Upper lobe of left lung (tissue), 4 donors: ENCODE measurements around the gene ATXN7L1.

ENCODE experiments used
- CTCF ChIP-seq, 6 experiments: fragments of 450-650 bp in 4 of 6; fragments of 200-600 bp in 2 of 6; sonication (generic) in 2 of 6; IDR thresholded peaks; one replicate each; pipeline ENCODE4 v1.5.1; 2016 to 2019; ENCODE audit warnings: antibody characterized with exemption in 6 of 6
- EP300 ChIP-seq, 4 donors: sonication (generic); formaldehyde crosslinking; IDR thresholded peaks; one replicate each; pipeline ENCODE4 v1.5.1; 2017; ENCODE audit warnings: antibody characterized with exemption in 4 of 4, control low read depth in 2 of 4
- POLR2A ChIP-seq, 4 donors: fragments of 450-650 bp; IDR thresholded peaks; one replicate each; pipeline ENCODE4 v1.5.1; 2016 to 2017; ENCODE audit warnings: antibody characterized with exemption in 4 of 4, mild to moderate bottlenecking in 2 of 4
- POLR2AphosphoS5 ChIP-seq, 2 donors: sonication (generic); formaldehyde crosslinking; IDR thresholded peaks; one replicate each; pipeline ENCODE4 v1.5.1; 2017; ENCODE audit warnings: antibody characterized with exemption in 2 of 2

- TF ChIP-seq CTCF (IDR thresholded peaks at IDR 0.05) (no peak), POLR2A (IDR thresholded peaks at IDR 0.05) (no peak), POLR2AphosphoS5 (IDR thresholded peaks at IDR 0.05) (no peak), EP300 (IDR thresholded peaks at IDR 0.05) (no peak)
Measured at GRCh38 chr7:105639667-105640493, 236.5 kb downstream of the ATXN7L1 start.
